GM19238 (cell line): Measurements from ENCODE around the gene YARS1.
A peak's percentile ranks its signal among the peaks of the same experiment; 100 is the strongest.
"Not testable (repeated sequence)": the region's sequence is repeated elsewhere in the genome, so short reads cannot be mapped to it uniquely, and the experiment has no call there.

Experiments used
- DNase-seq: peaks from one replicate; pipeline ENCODE4 v3.0.0; 2011; ENCODE audit warnings: low spot score; ENCODE audit not compliant: insufficient read length

The YARS1 gene

GRCh38 chr1:32817815-32818786 lies 943 bp upstream of the YARS1 start:
- DNase-seq: no peak

- DNase-seq: no peak
These were observed 441 bp downstream of the YARS1 start for GRCh38 chr1:32816676-32817158.

- no peak for DNase-seq
These were observed 3.0 kb downstream of the YARS1 start for GRCh38 chr1:32813941-32814739.

- DNase-seq: no peak
These were observed 5.2 kb downstream of the YARS1 start for GRCh38 chr1:32811917-32812316.

- DNase-seq: no peak
These were observed 5.9 kb downstream of the YARS1 start for GRCh38 chr1:32811265-32811664.

- DNase-seq: no peak
These were observed 6.8 kb downstream of the YARS1 start for GRCh38 chr1:32810358-32810757.

- DNase-seq: no peak
These were observed 8.6 kb downstream of the YARS1 start for GRCh38 chr1:32808580-32808979.

- no peak for DNase-seq
These were observed 10.1 kb downstream of the YARS1 start for GRCh38 chr1:32806910-32807523.

- DNase-seq: no peak
These were observed 10.9 kb downstream of the YARS1 start for GRCh38 chr1:32806290-32806689.

- DNase-seq: not testable (repeated sequence)
These were observed 12.7 kb downstream of the YARS1 start for GRCh38 chr1:32804460-32804859.

- no peak for DNase-seq
These were observed 16.0 kb downstream of the YARS1 start for GRCh38 chr1:32801096-32801715.

GRCh38 chr1:32798679-32799416 lies 18.3 kb downstream of the YARS1 start:
- DNase-seq: peak; percentile 17

- DNase-seq: no peak
These were observed 19.0 kb downstream of the YARS1 start for GRCh38 chr1:32798191-32798590.

- no peak for DNase-seq
These were observed 19.7 kb downstream of the YARS1 start for GRCh38 chr1:32797456-32797855.

- not testable (repeated sequence) for DNase-seq
These were observed 21.4 kb downstream of the YARS1 start for GRCh38 chr1:32795763-32796162.

GRCh38 chr1:32791881-32792280 lies 25.3 kb downstream of the YARS1 start:
- no peak for DNase-seq

GRCh38 chr1:32789356-32789755 lies 27.8 kb downstream of the YARS1 start:
- not testable (repeated sequence) for DNase-seq

- DNase-seq: no peak
These were observed 30.3 kb downstream of the YARS1 start for GRCh38 chr1:32786856-32787255.

- DNase-seq: no peak
These were observed 32.3 kb downstream of the YARS1 start for GRCh38 chr1:32784817-32785216.

GRCh38 chr1:32783851-32784250 lies 33.3 kb downstream of the YARS1 start:
- no peak for DNase-seq
